RPMI8226 (cell line): ENCODE data around the gene BLID.
A peak's percentile ranks its signal among the peaks of the same experiment; 100 is the strongest.

Experiments used
- DNase-seq: peaks from one replicate; pipeline ENCODE4 v3.0.0-alpha.2; 2015

BLID gene

DNA sequence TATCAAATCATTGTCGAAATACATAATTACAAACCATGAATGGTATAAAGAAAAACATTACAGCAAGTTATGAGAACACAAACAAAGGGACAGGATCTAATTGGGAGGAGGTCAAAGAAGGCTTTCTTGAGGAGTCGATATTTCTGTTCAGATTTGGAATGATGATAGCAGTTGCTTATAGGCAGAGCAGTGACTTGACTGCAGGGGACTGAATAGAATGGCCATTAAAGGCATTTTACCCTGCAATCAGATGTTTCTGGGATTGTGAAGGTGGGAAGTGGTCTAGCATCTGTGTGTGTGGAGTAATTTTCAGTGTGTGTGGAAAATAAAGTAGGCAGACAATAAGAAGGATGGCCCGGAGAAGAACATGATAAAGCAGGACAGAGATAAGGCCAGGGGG lies 41.0 kb downstream of the BLID start:
- no peak for DNase-seq

DNA sequence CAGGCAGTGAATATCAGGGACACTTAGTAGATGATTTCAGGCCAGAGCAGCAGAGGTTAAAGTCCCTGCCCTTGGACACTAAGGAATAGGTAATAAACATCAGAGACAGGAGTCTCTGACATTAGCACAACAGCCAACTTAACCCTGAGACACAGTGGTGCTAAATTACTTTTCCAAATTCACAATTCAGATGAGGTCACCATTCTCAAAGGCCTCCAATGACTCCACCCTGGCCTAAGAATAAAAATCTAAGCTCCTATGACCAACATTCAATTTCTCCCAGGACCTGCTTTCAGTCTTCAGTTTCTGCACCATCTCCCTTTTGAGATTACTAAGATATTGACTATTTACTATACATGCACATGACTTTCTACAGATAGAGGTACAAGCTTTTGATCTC lies 42.0 kb downstream of the BLID start:
- no peak for DNase-seq

DNA sequence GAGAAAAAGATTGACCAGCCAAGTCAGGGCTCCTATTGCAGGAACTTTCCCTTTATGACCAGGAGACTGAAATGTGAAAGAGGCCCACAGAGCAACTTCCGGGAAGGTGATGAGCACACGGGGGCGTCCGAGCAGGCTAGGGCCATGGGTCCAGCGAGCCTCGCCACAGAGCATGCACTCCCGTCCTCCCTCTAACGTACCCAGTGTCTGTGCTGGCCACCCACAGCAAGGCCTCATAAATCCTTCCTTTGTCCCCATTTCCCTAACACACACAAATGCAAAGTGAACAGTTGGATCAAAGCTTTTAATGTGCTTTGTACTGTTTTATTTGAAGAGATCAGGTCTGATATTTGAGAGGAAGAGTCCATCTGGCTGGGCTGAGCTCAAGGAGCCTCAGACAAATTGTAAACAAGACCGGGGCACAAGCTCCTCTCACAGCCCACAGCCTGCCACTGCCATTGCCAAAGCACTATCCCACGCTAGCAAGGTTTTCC lies 44.3 kb downstream of the BLID start:
- DNase-seq: no peak

DNA sequence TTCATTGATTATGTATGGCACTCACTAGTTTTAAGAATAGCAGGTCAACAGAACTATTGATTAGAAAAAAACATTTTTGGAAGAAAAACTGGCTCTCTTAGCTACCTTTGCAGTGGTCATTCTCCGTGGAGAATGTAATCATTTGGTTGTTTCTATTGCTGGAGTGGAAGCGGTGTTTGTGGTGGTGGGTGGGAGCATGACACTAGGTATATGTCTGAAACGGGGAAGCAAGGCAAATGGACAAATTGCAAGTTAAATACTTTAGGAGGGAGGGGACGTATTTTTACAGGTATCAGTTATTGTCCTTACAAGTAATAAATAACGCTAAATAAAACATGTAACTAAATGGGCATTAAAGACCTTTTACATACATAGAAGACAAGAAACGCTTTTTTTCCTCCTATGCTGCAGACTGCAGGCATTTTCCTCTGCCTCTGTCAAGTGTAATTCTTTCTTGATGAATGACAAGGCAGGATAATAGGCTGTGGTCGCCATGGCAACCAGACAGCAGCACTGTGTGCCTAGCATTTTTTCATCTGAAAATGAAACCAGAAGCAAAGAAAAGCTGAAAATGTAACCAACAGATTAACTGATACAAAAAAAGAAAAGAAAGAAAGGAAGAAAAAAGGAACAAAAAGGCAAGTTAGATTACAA lies 46.2 kb downstream of the BLID start:
- DNase-seq: peak; percentile 45

DNA sequence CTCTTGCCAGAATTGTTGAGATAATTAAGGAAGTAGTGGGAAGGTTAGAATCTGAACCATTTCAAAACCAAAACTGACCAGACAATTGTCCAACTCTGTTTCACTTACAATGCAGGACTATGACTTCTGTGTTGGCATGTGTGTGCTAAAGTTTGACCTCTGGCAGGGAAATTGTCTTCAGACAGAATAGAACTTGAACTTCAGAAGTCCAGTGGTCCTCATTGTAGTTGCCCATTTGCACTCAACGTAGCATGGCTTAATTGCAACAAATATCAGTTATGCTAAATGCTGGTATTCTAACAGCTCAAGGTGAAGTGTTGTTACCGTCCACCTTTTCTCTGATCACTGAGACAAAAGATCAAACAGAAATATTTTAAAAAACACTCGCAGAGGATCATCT lies 47.2 kb downstream of the BLID start:
- DNase-seq: no peak

DNA sequence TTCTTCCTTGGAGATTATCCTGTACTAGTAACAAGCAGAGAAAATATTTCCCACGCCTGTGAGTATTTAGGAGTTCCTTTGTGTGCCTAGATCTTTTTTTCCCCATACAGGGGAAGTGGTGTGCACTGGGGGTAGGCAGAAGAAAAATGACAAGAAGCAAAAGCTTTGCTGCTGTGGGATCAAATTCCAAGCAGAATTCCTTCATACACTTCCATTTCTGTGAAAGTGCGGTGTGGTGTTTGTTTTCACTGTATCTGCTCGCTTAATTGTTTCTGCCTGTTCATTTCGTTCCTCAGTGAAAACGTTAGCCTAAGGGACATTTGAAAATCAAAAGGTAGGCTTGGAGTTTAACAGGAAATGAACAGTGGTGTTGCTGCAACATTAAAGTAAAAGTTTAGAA lies 47.9 kb downstream of the BLID start:
- no peak for DNase-seq
